H9 (cell line): ENCODE data around the gene MRPS15. TPM values are rescaled to one million over a fixed set of nuclear protein-coding genes. Genes with fewer than 3 reads are reported as not detected.

Experiments used
- DNase-seq: peaks from one replicate; pipeline ENCODE4 v3.0.0-alpha.2; 2017
- H2AFZ ChIP-seq: one replicate; pipeline ENCODE4 v1.6.1; 2013; ENCODE audit warnings: mild to moderate bottlenecking, low read length, control low read depth, moderate library complexity
- H2AK5ac ChIP-seq: 2 replicates; pipeline ENCODE4 v1.6.1; 2013; ENCODE audit warnings: low read length, control low read depth, mixed read lengths; ENCODE audit not compliant: insufficient read length
- H2BK120ac ChIP-seq: one replicate; pipeline ENCODE4 v1.6.1; 2013; ENCODE audit warnings: low read depth, mild to moderate bottlenecking, low read length, control low read depth, inconsistent platforms; ENCODE audit not compliant: poor library complexity, severe bottlenecking
- H2BK12ac ChIP-seq: 2 replicates; pipeline ENCODE4 v1.6.1; 2013; ENCODE audit warnings: low read length, control low read depth, mixed read lengths, low read depth; ENCODE audit not compliant: insufficient read length
- H2BK15ac ChIP-seq: 2 replicates; pipeline ENCODE4 v1.6.1; 2013; ENCODE audit warnings: low read depth, low read length, control low read depth
- H2BK20ac ChIP-seq: one replicate; pipeline ENCODE4 v1.6.1; 2013; ENCODE audit warnings: low read depth, mild to moderate bottlenecking, low read length, control low read depth, inconsistent platforms; ENCODE audit not compliant: poor library complexity, severe bottlenecking
- H2BK5ac ChIP-seq: 2 replicates; pipeline ENCODE4 v1.6.1; 2013; ENCODE audit warnings: low read length, control low read depth, mixed read lengths; ENCODE audit not compliant: insufficient read length
- H3K14ac ChIP-seq: 2 replicates; pipeline ENCODE4 v1.6.1; 2013; ENCODE audit warnings: low read length, control low read depth; ENCODE audit not compliant: insufficient read depth
- H3K18ac ChIP-seq: 2 replicates; pipeline ENCODE4 v1.6.1; 2013; ENCODE audit warnings: low read depth, mild to moderate bottlenecking, mixed read lengths, low read length, control low read depth; ENCODE audit not compliant: insufficient read length
- H3K23ac ChIP-seq: 2 replicates; pipeline ENCODE4 v1.6.1; 2013; ENCODE audit warnings: low read length, control low read depth, mixed read lengths, low read depth; ENCODE audit not compliant: insufficient read length
- H3K23me2 ChIP-seq: 2 replicates; pipeline ENCODE4 v1.6.1; 2013; ENCODE audit warnings: low read depth, mild to moderate bottlenecking, mixed read lengths, low read length, control low read depth; ENCODE audit not compliant: insufficient read length, poor library complexity, severe bottlenecking
- H3K27ac ChIP-seq: 2 replicates; pipeline ENCODE4 v1.5.1; 2013; ENCODE audit warnings: low read length, control low read depth, mixed read lengths, low read depth; ENCODE audit not compliant: insufficient read length
- H3K27me3 ChIP-seq: 2 replicates; pipeline ENCODE4 v1.6.1; 2013; ENCODE audit warnings: low read length, control low read depth, inconsistent platforms; ENCODE audit not compliant: insufficient read depth
- H3K4ac ChIP-seq: 2 replicates; pipeline ENCODE4 v1.6.1; 2013; ENCODE audit warnings: low read depth, mild to moderate bottlenecking, control low read depth, inconsistent platforms, low read length, moderate library complexity
- H3K4me1 ChIP-seq: 2 replicates; pipeline ENCODE4 v1.6.1; 2013; ENCODE audit warnings: low read length, control low read depth, inconsistent platforms; ENCODE audit not compliant: insufficient read depth
- H3K4me2 ChIP-seq: 2 replicates; pipeline ENCODE4 v1.6.1; 2013; ENCODE audit warnings: low read length, control low read depth, mixed read lengths; ENCODE audit not compliant: insufficient read length, insufficient read depth
- H3K56ac ChIP-seq: 2 replicates; pipeline ENCODE4 v1.6.1; 2013; ENCODE audit warnings: low read depth, mild to moderate bottlenecking, mixed read lengths, low read length, control low read depth; ENCODE audit not compliant: insufficient read length
- H3K79me1 ChIP-seq: 2 replicates; pipeline ENCODE4 v1.6.1; 2013; ENCODE audit warnings: low read depth, mild to moderate bottlenecking, moderate library complexity, low read length, control low read depth, inconsistent platforms; ENCODE audit not compliant: insufficient read depth, poor library complexity, severe bottlenecking
- H3K79me2 ChIP-seq: 2 replicates; pipeline ENCODE4 v1.6.1; 2013; ENCODE audit warnings: low read length, control low read depth, inconsistent platforms; ENCODE audit not compliant: insufficient read depth
- H3K9ac ChIP-seq: 2 replicates; pipeline ENCODE4 v1.6.1; 2013; ENCODE audit warnings: low read length, control low read depth, mixed read lengths; ENCODE audit not compliant: insufficient read length; ENCODE audit errors: extremely low read depth
- H3K9me3 ChIP-seq: one replicate; pipeline ENCODE4 v1.6.1; 2013; ENCODE audit warnings: low read depth, low read length, inconsistent platforms; ENCODE audit not compliant: control insufficient read depth
- H3T11ph ChIP-seq: one replicate; pipeline ENCODE4 v1.6.1; 2013; ENCODE audit warnings: mild to moderate bottlenecking, low read length, control low read depth, inconsistent platforms
- H4K20me1 ChIP-seq: one replicate; pipeline ENCODE4 v1.6.1; 2013; ENCODE audit not compliant: control insufficient read depth, insufficient read length, insufficient read depth
- H4K5ac ChIP-seq: 2 replicates; pipeline ENCODE4 v1.6.1; 2013; ENCODE audit warnings: low read depth, mild to moderate bottlenecking, mixed read lengths, low read length, control low read depth; ENCODE audit not compliant: insufficient read length
- H4K8ac ChIP-seq: replicated peaks from 2 replicates; pipeline ENCODE4 v1.6.1; 2013; ENCODE audit warnings: low read length, control low read depth, mixed read lengths, low read depth; ENCODE audit not compliant: insufficient read length
- H4K91ac ChIP-seq: 2 replicates; pipeline ENCODE4 v1.6.1; 2013; ENCODE audit warnings: low read depth, mild to moderate bottlenecking, moderate library complexity, mixed read lengths, low read length, control low read depth; ENCODE audit not compliant: insufficient read length
- H3K27ac Mint-ChIP-seq, 3 experiments: 2 replicates in 2 of 3; 3 replicates in 1 of 3; pipeline ENCODE4 v1.8.0; 2020 to 2021; ENCODE audit warnings: mixed read lengths in 3 of 3, mild to moderate bottlenecking in 1 of 3, moderate library complexity in 1 of 3
- H3K27me3 Mint-ChIP-seq: 2 replicates; pipeline ENCODE4 v1.8.0; 2021; ENCODE audit warnings: low read depth, mild to moderate bottlenecking, moderate library complexity, mixed read lengths
- H3K36me3 Mint-ChIP-seq, 3 experiments: 2 replicates in 2 of 3; 3 replicates in 1 of 3; pipeline ENCODE4 v1.8.0; 2020 to 2021; ENCODE audit warnings: low read depth in 3 of 3, mixed read lengths in 3 of 3; ENCODE audit not compliant: insufficient read depth in 1 of 3
- H3K4me1 Mint-ChIP-seq, 2 experiments: 2 replicates each; pipeline ENCODE4 v1.8.0; 2020; ENCODE audit warnings: mixed read lengths in 2 of 2
- H3K4me3 Mint-ChIP-seq, 2 experiments: 2 replicates in 1 of 2; 3 replicates in 1 of 2; pipeline ENCODE4 v1.8.0; 2020 to 2021; ENCODE audit warnings: mild to moderate bottlenecking in 2 of 2, mixed read lengths in 2 of 2, moderate library complexity in 1 of 2
- H3K9me3 Mint-ChIP-seq, 2 experiments: 2 replicates in 1 of 2; 3 replicates in 1 of 2; pipeline ENCODE4 v1.8.0; 2020; ENCODE audit warnings: mild to moderate bottlenecking in 2 of 2, mixed read lengths in 2 of 2, moderate library complexity in 1 of 2
- WGBS: extraction: QIAGEN DNeasy Blood & Tissue Kit; methylation state at CpG from one replicate; pipeline ENCODE4 v1.1.7; 2013; ENCODE audit warnings: missing lambda C conversion rate, low lambda C conversion rate, mixed read lengths; ENCODE audit not compliant: insufficient read length; ENCODE audit errors: extremely low coverage; 5-methylcytosine and 5-hydroxymethylcytosine counted together
- total RNA-seq: library from RNA; stranded (reverse); gene quantifications from 2 replicates; pipeline ENCODE4 v1.2.1, GENCODE V29; 2021
- TF ChIP-seq, protein P1 (sequence below): fragments of 200-600 bp; sonication (generic); conservative IDR thresholded peaks from 3 replicates; pipeline ENCODE4 v1.8.0; 2021; ENCODE audit warnings: antibody characterized with exemption, mild to moderate bottlenecking

MRPS15 gene
- total RNA-seq, 1 experiment from 2014 or later, result 111 TPM

DNA sequence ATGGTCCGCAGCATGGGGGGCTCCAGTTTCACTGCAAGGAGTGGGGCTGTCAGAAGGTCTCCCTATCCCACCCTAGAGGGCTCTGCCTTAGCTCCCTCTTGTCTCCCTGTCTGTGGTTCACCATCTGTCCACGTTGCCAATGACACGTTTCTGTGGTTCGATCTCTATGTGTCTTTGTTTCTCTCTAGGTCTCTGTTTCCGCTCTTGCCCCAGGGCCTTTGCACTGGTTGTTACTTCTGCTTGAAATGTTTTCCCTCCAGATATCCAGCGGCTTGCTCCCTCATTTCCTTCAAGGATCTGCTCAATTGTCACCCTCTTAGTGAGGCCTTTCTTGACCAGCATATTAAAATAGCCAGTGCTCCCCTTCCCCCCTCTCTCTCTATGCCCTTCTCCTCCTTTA, 8.5 kb upstream of the MRPS15 start:
- Histone ChIP-seq H2AFZ (no peak overlapping the region), H3K9ac (no peak overlapping the region), H3K23ac (no peak overlapping the region), H3K27ac (no peak overlapping the region), H2BK15ac (no peak overlapping the region), H3K56ac (no peak overlapping the region), H3K27me3 (peaks cover 7% of the 10 kb centered on the region; the same call in 1 of the 2 replicates), H3K18ac (no peak overlapping the region), H3K4me2 (no peak overlapping the region), H2AK5ac (no peak overlapping the region), H2BK120ac (no peak overlapping the region), H4K8ac (no peak overlapping the region), H4K91ac (no peak overlapping the region), H4K5ac (no peak overlapping the region), H2BK5ac (no peak overlapping the region), H3K79me1 (no peaks in the 10 kb centered on the region), H2BK12ac (no peak overlapping the region), H3K9me3 (no peaks in the 10 kb centered on the region), H3K4ac (no peak overlapping the region), H3T11ph (no peak overlapping the region), H3K4me1 (no peaks in the 10 kb centered on the region), H3K14ac (no peak overlapping the region), H3K23me2 (no peaks in the 10 kb centered on the region), H3K79me2 (no peaks in the 10 kb centered on the region), H4K20me1 (peaks cover 4% of the 10 kb centered on the region), H2BK20ac (no peak overlapping the region)
- no peak for DNase-seq
- Mint-ChIP-seq H3K9me3 (no peaks in the 10 kb centered on the region), H3K4me3 (no peak overlapping the region; a peak in 1 of 5 replicates), H3K36me3 (no peaks in the 10 kb centered on the region), H3K27ac (no peak overlapping the region), H3K4me1 (peaks cover 2 to 8% of the 10 kb centered on the region in 2 experiments; a peak in 1 of 4 replicates), H3K27me3 (peaks cover 53% of the 10 kb centered on the region)
- TF ChIP-seq, protein P1, sequence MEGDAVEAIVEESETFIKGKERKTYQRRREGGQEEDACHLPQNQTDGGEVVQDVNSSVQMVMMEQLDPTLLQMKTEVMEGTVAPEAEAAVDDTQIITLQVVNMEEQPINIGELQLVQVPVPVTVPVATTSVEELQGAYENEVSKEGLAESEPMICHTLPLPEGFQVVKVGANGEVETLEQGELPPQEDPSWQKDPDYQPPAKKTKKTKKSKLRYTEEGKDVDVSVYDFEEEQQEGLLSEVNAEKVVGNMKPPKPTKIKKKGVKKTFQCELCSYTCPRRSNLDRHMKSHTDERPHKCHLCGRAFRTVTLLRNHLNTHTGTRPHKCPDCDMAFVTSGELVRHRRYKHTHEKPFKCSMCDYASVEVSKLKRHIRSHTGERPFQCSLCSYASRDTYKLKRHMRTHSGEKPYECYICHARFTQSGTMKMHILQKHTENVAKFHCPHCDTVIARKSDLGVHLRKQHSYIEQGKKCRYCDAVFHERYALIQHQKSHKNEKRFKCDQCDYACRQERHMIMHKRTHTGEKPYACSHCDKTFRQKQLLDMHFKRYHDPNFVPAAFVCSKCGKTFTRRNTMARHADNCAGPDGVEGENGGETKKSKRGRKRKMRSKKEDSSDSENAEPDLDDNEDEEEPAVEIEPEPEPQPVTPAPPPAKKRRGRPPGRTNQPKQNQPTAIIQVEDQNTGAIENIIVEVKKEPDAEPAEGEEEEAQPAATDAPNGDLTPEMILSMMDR, result no peak
- WGBS, result no CpG with 5 or more reads among the region's 6 CpGs
